Mucosa of stomach (tissue), 1 donor: ENCODE results near the gene ELP2.
"Not testable (repeated sequence)": the region's sequence is repeated elsewhere in the genome, so short reads cannot be mapped to it uniquely, and the experiment has no call there.

Experiments used
- H3K27me3 ChIP-seq: one replicate; pipeline ENCODE4 v1.7.0; 2013; ENCODE audit warnings: mild to moderate bottlenecking, low read length; ENCODE audit not compliant: control insufficient read depth, insufficient read depth
- H3K36me3 ChIP-seq: one replicate; pipeline ENCODE4 v1.7.0; 2013; ENCODE audit warnings: low read length; ENCODE audit not compliant: control insufficient read depth, insufficient read depth
- H3K4me1 ChIP-seq: one replicate; pipeline ENCODE4 v1.7.0; 2013; ENCODE audit warnings: mild to moderate bottlenecking, low read length; ENCODE audit not compliant: control insufficient read depth, insufficient read depth
- H3K4me3 ChIP-seq: one replicate; pipeline ENCODE4 v1.7.0; 2013; ENCODE audit warnings: low read length
- H3K9ac ChIP-seq: one replicate; pipeline ENCODE4 v1.7.0; 2013; ENCODE audit warnings: mild to moderate bottlenecking, low read length, moderate library complexity
- H3K9me3 ChIP-seq: one replicate; pipeline ENCODE4 v1.7.0; 2013; ENCODE audit warnings: mild to moderate bottlenecking, low read length, moderate library complexity; ENCODE audit not compliant: control insufficient read depth
- donor health status: Pancreatic carcinoma.

The ELP2 gene

DNA sequence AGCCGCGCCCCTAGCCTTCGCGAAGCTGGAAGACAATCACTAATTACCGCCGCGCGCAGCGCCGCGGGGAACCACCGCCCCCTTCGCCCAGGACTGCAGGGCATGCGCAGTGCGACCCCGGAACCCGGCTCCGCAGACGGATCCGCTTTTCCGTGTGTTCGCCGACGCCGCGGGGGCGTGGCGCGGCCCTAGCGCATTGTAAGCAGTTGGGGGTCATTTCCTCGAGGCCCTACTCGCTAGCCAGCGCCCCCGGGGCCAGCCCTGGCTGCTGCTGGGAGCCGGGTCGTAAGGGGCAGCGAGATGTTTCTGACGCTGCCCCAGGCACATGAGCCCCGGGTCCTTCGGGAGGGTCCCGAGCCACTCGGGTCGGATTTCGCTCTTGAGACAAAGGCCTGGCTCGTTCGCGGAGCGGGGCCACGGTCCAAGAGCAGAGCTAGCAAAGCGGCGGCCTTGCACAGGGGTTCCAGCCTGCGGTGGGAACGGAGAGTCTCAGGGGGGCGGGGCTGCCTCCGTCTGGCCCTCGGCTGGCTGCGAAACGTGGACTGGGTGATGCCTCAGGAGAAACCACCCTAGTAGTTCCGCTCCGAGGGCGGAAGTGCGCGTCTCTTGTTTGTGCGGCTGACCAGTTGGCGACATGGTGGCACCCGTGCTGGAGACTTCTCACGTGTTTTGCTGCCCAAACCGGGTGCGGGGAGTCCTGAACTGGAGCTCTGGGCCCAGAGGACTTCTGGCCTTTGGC lies at the start of gene ELP2, which contains the start of gene SLC39A6:
Gene ELP2 (plus strand): TSS at position 600 of the 739 bp plus-strand sequence. CDS start 35 bp downstream, at position 635.
Gene SLC39A6 (minus strand): TSS at position 41 of the 739 bp plus-strand sequence. CDS start 2,333 bp downstream, outside the sequence.
- Histone ChIP-seq H3K36me3 (no peaks in the 10 kb centered on the region), H3K27me3 (no peaks in the 10 kb centered on the region), H3K4me3 (peak within 1 kb of the TSS; percentile 89), H3K9me3 (no peaks in the 10 kb centered on the region), H3K4me1 (peaks cover 7% of the 10 kb centered on the region), H3K9ac (peak within 1 kb of the TSS; percentile 95)

DNA sequence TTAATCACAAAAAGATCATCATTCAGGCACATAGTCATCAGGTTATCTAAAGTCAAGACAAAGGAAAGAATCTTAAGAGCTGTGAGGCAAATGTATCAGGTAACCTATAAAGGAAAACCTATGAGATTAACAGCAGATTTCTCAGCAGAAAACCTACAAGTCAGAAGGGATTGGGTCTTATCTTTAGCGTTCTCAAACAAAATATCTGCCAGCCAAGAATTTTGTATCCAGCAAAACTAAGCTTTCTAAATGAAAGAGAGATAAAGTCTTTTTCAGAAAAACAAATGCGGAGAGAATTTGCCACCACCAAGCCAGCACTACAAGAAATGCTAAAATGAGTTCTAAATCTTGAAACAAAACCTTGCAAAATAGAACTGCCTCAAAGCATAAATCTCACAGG lies 48.6 kb upstream of the ELP2 start:
- H3K27me3 ChIP-seq, H3K36me3 ChIP-seq, H3K4me1 ChIP-seq: not testable (repeated sequence)

DNA sequence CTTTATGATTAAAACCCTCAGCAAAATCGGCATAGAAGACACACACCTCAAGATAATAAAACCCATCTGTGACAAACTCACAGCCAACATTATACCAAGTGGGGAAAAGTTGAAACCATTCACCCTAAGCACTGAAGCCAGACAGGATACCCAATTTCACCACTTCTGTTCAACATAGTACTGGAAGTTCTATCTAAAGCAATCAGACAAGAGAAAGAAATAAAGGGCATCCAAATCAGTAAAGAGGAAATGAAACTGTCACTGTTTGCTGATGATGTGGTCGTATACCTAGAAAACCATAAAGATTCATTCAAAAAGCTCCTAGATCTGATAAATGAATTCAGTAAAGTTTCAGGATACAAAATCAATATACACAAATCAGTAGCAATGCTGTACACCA lies 46.0 kb upstream of the ELP2 start:
- Histone ChIP-seq H3K27me3 (no peaks in the 10 kb centered on the region), H3K9ac (no peak overlapping the region), H3K9me3 (no peaks in the 10 kb centered on the region), H3K4me1 (no peaks in the 10 kb centered on the region), H3K4me3 (no peak overlapping the region), H3K36me3 (no peaks in the 10 kb centered on the region)

More for the DNA sequence above, 48.6 kb upstream of the ELP2 start:
- H3K9ac ChIP-seq, H3K9me3 ChIP-seq, H3K4me3 ChIP-seq: not testable (repeated sequence)

DNA sequence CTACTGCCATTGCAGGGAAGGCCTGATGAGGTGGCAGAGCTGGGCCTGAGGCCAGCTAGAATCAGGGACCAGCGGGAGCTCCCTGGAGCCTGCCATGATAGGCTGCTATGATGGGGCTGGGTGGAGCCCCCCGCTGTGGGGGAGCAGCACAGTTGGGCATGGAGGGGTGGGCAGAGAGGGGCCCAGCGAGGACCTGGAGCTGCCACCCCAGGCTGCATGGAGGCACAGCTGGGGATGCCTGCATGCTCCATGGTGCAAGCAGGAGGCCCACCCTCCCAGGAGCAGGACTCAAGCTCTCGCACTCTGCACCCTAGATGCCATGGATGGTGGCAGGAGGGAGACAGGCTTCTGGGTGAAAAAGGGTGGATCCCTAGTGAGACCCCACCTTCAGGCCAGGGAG lies 44.5 kb upstream of the ELP2 start:
- Histone ChIP-seq H3K4me1 (no peaks in the 10 kb centered on the region), H3K4me3 (no peak overlapping the region), H3K36me3 (no peaks in the 10 kb centered on the region), H3K9me3 (no peaks in the 10 kb centered on the region), H3K27me3 (no peaks in the 10 kb centered on the region), H3K9ac (no peak overlapping the region)

- H3K4me1 ChIP-seq = no peaks in the 10 kb centered on the region
- H3K9me3 ChIP-seq = no peaks in the 10 kb centered on the region
- no peak overlapping the region for H3K9ac ChIP-seq
- H3K36me3 ChIP-seq = no peaks in the 10 kb centered on the region
- H3K4me3 ChIP-seq = no peak overlapping the region
- no peaks in the 10 kb centered on the region for H3K27me3 ChIP-seq
Measured at GRCh38 chr18:36086186-36086585, 43.5 kb upstream of the ELP2 start.

GRCh38 chr18:36088256-36088655 lies 41.4 kb upstream of the ELP2 start:
- Histone ChIP-seq H3K4me3 (no peak overlapping the region), H3K9ac (no peak overlapping the region), H3K9me3 (no peaks in the 10 kb centered on the region), H3K4me1 (no peaks in the 10 kb centered on the region), H3K27me3 (no peaks in the 10 kb centered on the region), H3K36me3 (no peaks in the 10 kb centered on the region)

- H3K9me3 ChIP-seq = no peaks in the 10 kb centered on the region
- H3K4me3 ChIP-seq = no peak overlapping the region
- H3K4me1 ChIP-seq = no peaks in the 10 kb centered on the region
- no peaks in the 10 kb centered on the region for H3K27me3 ChIP-seq
- no peak overlapping the region for H3K9ac ChIP-seq
- H3K36me3 ChIP-seq = no peaks in the 10 kb centered on the region
Measured at GRCh38 chr18:36089001-36089400, 40.7 kb upstream of the ELP2 start.

- H3K4me1 ChIP-seq, H3K36me3 ChIP-seq, H3K9ac ChIP-seq, H3K9me3 ChIP-seq, H3K4me3 ChIP-seq, H3K27me3 ChIP-seq: not testable (repeated sequence)
Measured at GRCh38 chr18:36092116-36092515, 37.6 kb upstream of the ELP2 start.

DNA sequence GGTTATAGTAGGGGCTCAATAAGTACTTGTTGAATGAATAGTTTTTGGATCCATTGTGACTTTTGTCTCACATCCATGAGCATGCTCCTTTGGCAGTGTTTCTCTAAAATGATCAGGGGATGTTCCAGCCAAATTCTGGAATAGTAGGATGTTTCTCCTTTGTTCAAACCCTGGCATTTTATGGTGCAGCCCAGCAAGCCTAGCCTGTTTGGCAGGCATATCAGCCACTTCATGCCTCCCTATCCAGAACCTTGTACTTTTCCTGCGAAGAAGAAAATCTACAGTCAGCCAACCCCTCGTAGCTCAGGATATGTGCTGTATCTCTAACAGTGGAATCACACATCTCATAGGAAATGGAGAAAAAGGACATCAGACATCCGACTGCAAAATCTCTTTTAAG lies 35.3 kb upstream of the ELP2 start:
- H3K4me1 ChIP-seq = no peaks in the 10 kb centered on the region
- H3K9ac ChIP-seq = no peak overlapping the region
- no peaks in the 10 kb centered on the region for H3K36me3 ChIP-seq
- H3K27me3 ChIP-seq = no peaks in the 10 kb centered on the region
- H3K9me3 ChIP-seq = no peaks in the 10 kb centered on the region
- H3K4me3 ChIP-seq = no peak overlapping the region

DNA sequence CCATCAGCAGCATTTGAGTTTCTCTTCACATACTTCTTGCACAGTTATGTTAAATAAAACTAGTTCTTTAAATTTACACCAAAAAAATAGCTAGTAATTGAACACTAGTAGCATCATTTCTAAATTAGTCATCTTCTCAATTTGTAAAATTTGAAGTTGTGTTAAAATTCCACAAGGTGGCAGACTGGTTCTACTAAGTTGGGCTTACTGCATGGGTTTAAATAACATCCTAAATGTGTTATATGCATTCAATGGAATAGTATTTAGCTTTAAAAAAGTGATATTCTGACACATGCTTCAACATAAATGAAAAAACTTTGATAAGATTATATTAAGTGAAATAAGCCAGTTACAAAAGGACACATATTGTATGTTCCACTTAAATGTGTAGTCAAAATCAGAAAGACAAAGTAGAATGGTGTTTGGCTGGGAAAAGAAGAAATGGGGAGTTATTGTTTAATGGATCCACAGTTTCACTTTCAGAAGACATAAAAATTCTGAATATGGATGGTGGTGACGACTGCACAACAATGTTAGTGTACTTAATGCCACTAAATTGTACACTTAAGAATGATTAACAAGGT lies 33.7 kb upstream of the ELP2 start:
- Histone ChIP-seq H3K27me3 (no peaks in the 10 kb centered on the region), H3K9me3 (no peaks in the 10 kb centered on the region), H3K9ac (no peak overlapping the region), H3K36me3 (no peaks in the 10 kb centered on the region), H3K4me1 (no peaks in the 10 kb centered on the region), H3K4me3 (no peak overlapping the region)

DNA sequence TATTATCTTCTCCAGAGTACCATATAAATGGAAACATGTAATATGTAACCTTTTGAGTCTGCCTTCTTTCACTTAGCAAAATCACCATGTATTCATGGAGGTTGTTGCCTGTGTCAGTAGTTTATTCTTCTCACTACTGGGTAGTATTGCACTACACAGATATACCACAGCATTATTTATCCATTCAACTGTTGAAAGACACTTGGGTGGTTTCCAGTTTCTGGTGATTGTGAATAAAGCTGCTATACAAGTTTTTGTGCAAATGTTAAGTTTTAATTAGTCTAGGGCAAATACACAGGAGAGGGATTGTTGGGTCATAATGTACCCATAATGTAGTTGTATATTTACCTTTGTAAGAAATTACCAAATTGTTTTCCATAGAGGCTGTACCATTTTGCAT lies 32.7 kb upstream of the ELP2 start:
- Histone ChIP-seq H3K9ac (no peak overlapping the region), H3K4me1 (no peaks in the 10 kb centered on the region), H3K4me3 (no peak overlapping the region), H3K27me3 (no peaks in the 10 kb centered on the region), H3K9me3 (no peaks in the 10 kb centered on the region), H3K36me3 (no peaks in the 10 kb centered on the region)

GRCh38 chr18:36099311-36099710 lies 30.4 kb upstream of the ELP2 start:
- no peak overlapping the region for H3K9ac ChIP-seq
- no peaks in the 10 kb centered on the region for H3K36me3 ChIP-seq
- H3K4me3 ChIP-seq = no peak overlapping the region
- H3K4me1 ChIP-seq = no peaks in the 10 kb centered on the region
- H3K27me3 ChIP-seq = no peaks in the 10 kb centered on the region
- no peaks in the 10 kb centered on the region for H3K9me3 ChIP-seq
